GM23338 (cell line): ENCODE data around the gene RABGAP1L. TPM values are rescaled to one million over a fixed set of nuclear protein-coding genes. Genes with fewer than 3 reads are reported as not detected.

ENCODE experiments used
- ATAC-seq: fragments of 200-7000 bp; cut with Tn5 transposase; 3 replicates; pipeline ENCODE4 v1.9.1; 2020
- DNase-seq: peaks from one replicate; pipeline ENCODE4 v3.0.0-alpha.2; 2015; ENCODE audit warnings: low spot score
- H2AFZ ChIP-seq: fragments of 200-600 bp; sonication (generic); 2 replicates; pipeline ENCODE4 v1.8.0; 2016; ENCODE audit warnings: antibody characterized with exemption, mild to moderate bottlenecking, moderate library complexity
- H3F3A ChIP-seq: fragments of 200-600 bp; sonication (generic); replicated peaks from 2 replicates; pipeline ENCODE4 v1.8.0; 2017; ENCODE audit warnings: antibody characterized with exemption, mixed run types, low read depth
- H3K27ac ChIP-seq: fragments of 200-600 bp; sonication (generic); 2 replicates; pipeline ENCODE4 v1.6.1; 2016; ENCODE audit warnings: low read depth
- H3K27me3 ChIP-seq: fragments of 200-600 bp; sonication (generic); 2 replicates; pipeline ENCODE4 v1.8.0; 2016; ENCODE audit warnings: mild to moderate bottlenecking, mixed run types, moderate library complexity; ENCODE audit not compliant: insufficient read depth
- H3K36me3 ChIP-seq: fragments of 200-600 bp; sonication (generic); 2 replicates; pipeline ENCODE4 v1.8.0; 2016; ENCODE audit warnings: mild to moderate bottlenecking; ENCODE audit not compliant: insufficient read depth
- H3K4me1 ChIP-seq: fragments of 200-600 bp; sonication (generic); 2 replicates; pipeline ENCODE4 v1.8.0; 2016; ENCODE audit warnings: mild to moderate bottlenecking, moderate library complexity; ENCODE audit not compliant: insufficient read depth
- H3K4me2 ChIP-seq: fragments of 200-600 bp; sonication (generic); 2 replicates; pipeline ENCODE4 v1.7.1; 2017; ENCODE audit warnings: mixed run types
- H3K4me3 ChIP-seq: fragments of 200-600 bp; sonication (generic); 2 replicates; pipeline ENCODE4 v1.6.1; 2016; ENCODE audit warnings: mixed run types
- H3K79me2 ChIP-seq: fragments of 200-600 bp; sonication (generic); replicated peaks from 2 replicates; pipeline ENCODE4 v1.8.0; 2017; ENCODE audit warnings: mild to moderate bottlenecking; ENCODE audit not compliant: insufficient read depth
- H3K9me2 ChIP-seq: fragments of 200-600 bp; sonication (generic); 2 replicates; pipeline ENCODE4 v1.8.0; 2017; ENCODE audit not compliant: insufficient read depth
- H4K20me1 ChIP-seq: fragments of 200-600 bp; sonication (generic); replicated peaks from 2 replicates; pipeline ENCODE4 v1.8.0; 2017; ENCODE audit warnings: mild to moderate bottlenecking; ENCODE audit not compliant: insufficient read depth
- H3K27ac Mint-ChIP-seq: 2 replicates; pipeline ENCODE4 v1.8.0; 2020; ENCODE audit warnings: inconsistent platforms, mild to moderate bottlenecking, moderate library complexity, mixed read lengths
- H3K27me3 Mint-ChIP-seq: 3 replicates; pipeline ENCODE4 v1.8.0; 2022; ENCODE audit warnings: low read depth, mild to moderate bottlenecking, moderate library complexity, mixed read lengths, inconsistent platforms; ENCODE audit not compliant: insufficient read depth, poor library complexity
- H3K36me3 Mint-ChIP-seq: 3 replicates; pipeline ENCODE4 v1.8.0; 2021; ENCODE audit warnings: low read depth, mild to moderate bottlenecking, inconsistent platforms, moderate library complexity, mixed read lengths
- H3K4me1 Mint-ChIP-seq: 3 replicates; pipeline ENCODE4 v1.8.0; 2020; ENCODE audit warnings: mild to moderate bottlenecking, inconsistent platforms, mixed read lengths
- H3K4me3 Mint-ChIP-seq: 3 replicates; pipeline ENCODE4 v1.8.0; 2021; ENCODE audit warnings: moderate library complexity, mild to moderate bottlenecking, inconsistent platforms, mixed read lengths
- H3K9me3 Mint-ChIP-seq: 3 replicates; pipeline ENCODE4 v1.8.0; 2020; ENCODE audit warnings: moderate library complexity, mild to moderate bottlenecking, inconsistent platforms, mixed read lengths
- CREB1 ChIP-seq: fragments of 250-450 bp; sonication (Bioruptor Pico); IDR thresholded peaks from 2 replicates; pipeline ENCODE4 v1.5.0; 2020; ENCODE audit warnings: low read depth, mild to moderate bottlenecking, moderate library complexity
- CTCF ChIP-seq, 2 experiments: fragments of 200-600 bp in 1 of 2; sonication (generic) in 1 of 2; conservative IDR thresholded peaks; 2 replicates each; pipeline versions ENCODE4 v1.5.1 to v1.6.1; 2016 to 2017; ENCODE audit warnings: antibody characterized with exemption in 2 of 2, low read depth in 2 of 2, mild to moderate bottlenecking in 2 of 2, moderate library complexity in 1 of 2
- ETS1 ChIP-seq: IDR thresholded peaks from 2 replicates; pipeline ENCODE4 v1.6.1; 2016; ENCODE audit warnings: antibody characterized with exemption
- EZH2 ChIP-seq: fragments of 200-600 bp; sonication (generic); IDR thresholded peaks from one replicate; pipeline ENCODE4 v1.8.0; 2017; ENCODE audit warnings: antibody characterized with exemption, mild to moderate bottlenecking, low read depth; ENCODE audit not compliant: unreplicated experiment
- JUNB ChIP-seq: IDR thresholded peaks from one replicate; pipeline ENCODE4 v1.6.1; 2016; ENCODE audit warnings: antibody characterized with exemption; ENCODE audit not compliant: unreplicated experiment
- NANOG ChIP-seq: IDR thresholded peaks from 2 replicates; pipeline ENCODE4 v1.6.1; 2016; ENCODE audit warnings: antibody characterized with exemption, borderline replicate concordance
- POLR2AphosphoS5 ChIP-seq: IDR thresholded peaks from 2 replicates; pipeline ENCODE4 v1.6.1; 2016; ENCODE audit warnings: antibody characterized with exemption, low read depth
- REST ChIP-seq: IDR thresholded peaks from one replicate; pipeline ENCODE4 v1.6.1; 2018; ENCODE audit warnings: antibody characterized with exemption; ENCODE audit not compliant: unreplicated experiment
- STAT1 ChIP-seq: IDR thresholded peaks from one replicate; pipeline ENCODE4 v1.6.1; 2016; ENCODE audit warnings: antibody characterized with exemption; ENCODE audit not compliant: unreplicated experiment
- ZNF331 ChIP-seq: fragments of 250-450 bp; sonication (Bioruptor Pico); IDR thresholded peaks from 2 replicates; pipeline ENCODE4 v1.5.0; 2020; ENCODE audit warnings: low read depth, mild to moderate bottlenecking, moderate library complexity
- ZNF462 ChIP-seq: fragments of 250-450 bp; sonication (Bioruptor Pico); IDR thresholded peaks from 2 replicates; pipeline ENCODE4 v1.5.0; 2020; ENCODE audit warnings: mild to moderate bottlenecking, moderate library complexity
- polyA plus RNA-seq: library from polyadenylated mRNA; unstranded; fragments of >200 nt; fragmentation: Nextera tagmentation; extraction: Ambion mirVana; gene quantifications from 2 replicates; pipeline ENCODE4 v1.2.1, GENCODE V29; 2016
- total RNA-seq: library from RNA; depleted of rRNA; stranded (reverse); fragments of >200 nt; shearing (Covaris generic); gene quantifications from 2 replicates; pipeline ENCODE4 v1.2.3, GENCODE V29; 2014

Gene RABGAP1L
- total and polyA plus RNA-seq, 2 experiments from 2014 or later = 83.2 to 136 TPM

GRCh38 chr1:174703309-174703708, 544.0 kb downstream of the RABGAP1L start:
- no peaks in the 10 kb centered on the region for H3F3A ChIP-seq
- Mint-ChIP-seq H3K36me3 (no peaks in the 10 kb centered on the region), H3K27ac (no peak overlapping the region), H3K27me3 (peaks cover 2% of the 10 kb centered on the region), H3K9me3 (no peaks in the 10 kb centered on the region), H3K4me1 (peaks cover 14% of the 10 kb centered on the region), H3K4me3 (no peak overlapping the region)
- no peaks in the 10 kb centered on the region for H3K9me2 ChIP-seq
- no peak for DNase-seq
- H2AFZ ChIP-seq = no peak overlapping the region
- H3K36me3 ChIP-seq = no peaks in the 10 kb centered on the region
- H3K27me3 ChIP-seq = no peaks in the 10 kb centered on the region
- no peak overlapping the region for H3K4me2 ChIP-seq
- H3K79me2 ChIP-seq = no peaks in the 10 kb centered on the region
- no peak overlapping the region for H3K4me3 ChIP-seq
- no peak overlapping the region for H3K27ac ChIP-seq
- H3K4me1 ChIP-seq = peaks cover 11% of the 10 kb centered on the region; the same call in 1 of the 2 replicates
- TF ChIP-seq EZH2 (no peak), ZNF462 (CRISPR knock-in tag) (no peak), ZNF331 (no peak), JUNB (no peak), NANOG (no peak), STAT1 (no peak), CREB1 (no peak), POLR2AphosphoS5 (no peak), CTCF (conservative IDR thresholded peaks at IDR 0.05; ENCODE audit: low read depth in 2 of 2) (no peak), REST (no peak), ETS1 (no peak)
- H4K20me1 ChIP-seq = no peaks in the 10 kb centered on the region
- ATAC-seq = no peak
